ENCODE data around the gene APOL3.
"Not testable (repeated sequence)": the region's sequence is repeated elsewhere in the genome, so short reads cannot be mapped to it uniquely, and the experiment has no call there.

DNA sequence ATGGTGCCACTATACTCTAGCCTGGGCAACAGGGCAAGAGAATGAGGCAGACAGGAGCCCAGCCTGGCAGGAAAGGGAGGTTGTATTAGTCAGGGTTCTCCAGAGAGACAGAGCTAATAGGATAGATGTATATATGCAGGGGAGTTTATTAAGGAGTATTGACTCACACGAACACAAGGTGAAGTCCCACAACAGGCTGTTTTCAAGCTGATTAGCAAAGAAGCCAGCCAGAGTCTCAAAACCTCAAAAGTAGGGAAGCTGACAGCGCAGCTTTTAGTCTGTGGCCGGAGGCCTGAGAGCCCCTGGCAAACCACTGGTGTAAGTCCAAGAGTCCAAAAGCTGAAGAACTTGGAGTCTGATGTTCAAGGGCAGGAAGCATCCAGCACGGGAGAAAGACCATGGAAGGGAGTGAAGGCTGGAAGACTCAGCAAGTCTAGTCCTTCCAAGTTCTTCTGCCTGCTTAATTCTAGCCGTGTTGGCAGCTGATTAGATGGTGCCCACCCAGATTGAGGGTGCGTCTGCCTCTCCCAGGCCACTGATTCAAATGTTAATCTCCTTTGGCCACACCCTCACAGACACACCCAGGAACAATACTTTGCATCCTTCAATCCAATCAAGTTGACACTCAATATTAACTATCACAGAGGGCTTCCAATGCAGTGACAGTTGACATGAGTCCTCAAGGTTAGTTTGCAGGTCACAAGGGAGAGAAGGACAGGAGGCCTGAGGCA, 39.8 kb downstream of the APOL3 start:
- TF ChIP-seq, protein P1, sequence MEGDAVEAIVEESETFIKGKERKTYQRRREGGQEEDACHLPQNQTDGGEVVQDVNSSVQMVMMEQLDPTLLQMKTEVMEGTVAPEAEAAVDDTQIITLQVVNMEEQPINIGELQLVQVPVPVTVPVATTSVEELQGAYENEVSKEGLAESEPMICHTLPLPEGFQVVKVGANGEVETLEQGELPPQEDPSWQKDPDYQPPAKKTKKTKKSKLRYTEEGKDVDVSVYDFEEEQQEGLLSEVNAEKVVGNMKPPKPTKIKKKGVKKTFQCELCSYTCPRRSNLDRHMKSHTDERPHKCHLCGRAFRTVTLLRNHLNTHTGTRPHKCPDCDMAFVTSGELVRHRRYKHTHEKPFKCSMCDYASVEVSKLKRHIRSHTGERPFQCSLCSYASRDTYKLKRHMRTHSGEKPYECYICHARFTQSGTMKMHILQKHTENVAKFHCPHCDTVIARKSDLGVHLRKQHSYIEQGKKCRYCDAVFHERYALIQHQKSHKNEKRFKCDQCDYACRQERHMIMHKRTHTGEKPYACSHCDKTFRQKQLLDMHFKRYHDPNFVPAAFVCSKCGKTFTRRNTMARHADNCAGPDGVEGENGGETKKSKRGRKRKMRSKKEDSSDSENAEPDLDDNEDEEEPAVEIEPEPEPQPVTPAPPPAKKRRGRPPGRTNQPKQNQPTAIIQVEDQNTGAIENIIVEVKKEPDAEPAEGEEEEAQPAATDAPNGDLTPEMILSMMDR (IDR thresholded peaks at IDR 0.05; ENCODE audit: poor library complexity): not testable (repeated sequence)
- not testable (repeated sequence) for TF ChIP-seq EZH2phosphoT487 (IDR thresholded peaks at IDR 0.05; ENCODE audit: low read depth, severe bottlenecking, unreplicated experiment)

Measured in hepatocyte (in vitro differentiated cells).